Activated CD4-positive, CD25-positive, alpha-beta regulatory T cell treated with anti-CD3 and anti-CD28 coated beads, Interleukin-2, amount 50 U/mL, for 24 hours (primary cell): ENCODE results near the gene PRAC2.

Experiments used
- ATAC-seq, 2 donors: fragments of 150-1000 bp; cut with Tn5 transposase; one replicate each; pipeline ENCODE4 v1.10.0; 2021; ENCODE audit warnings: mild to moderate bottlenecking in 1 of 2, moderate library complexity in 1 of 2

The PRAC2 gene

DNA sequence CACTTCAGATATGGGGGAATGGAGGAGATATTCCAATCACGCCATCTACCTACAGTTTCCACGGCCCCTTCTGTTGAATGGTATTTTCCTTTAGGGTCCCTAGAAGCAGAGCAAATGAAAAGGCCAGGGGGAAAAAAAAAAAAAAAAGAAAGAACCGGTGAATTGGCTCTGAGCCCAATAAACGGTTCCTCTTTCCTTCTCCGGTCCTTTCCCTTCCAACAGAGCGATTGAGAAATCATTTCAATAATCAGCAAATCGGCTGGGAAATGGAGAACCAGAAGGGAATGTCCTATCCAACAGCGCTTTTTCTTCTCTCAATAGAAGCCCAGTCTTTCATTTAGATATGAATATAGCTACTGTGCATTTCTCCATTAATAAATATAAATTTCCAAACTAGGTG is 32.4 kb downstream of the PRAC2 start:
- ATAC-seq = no peak

DNA sequence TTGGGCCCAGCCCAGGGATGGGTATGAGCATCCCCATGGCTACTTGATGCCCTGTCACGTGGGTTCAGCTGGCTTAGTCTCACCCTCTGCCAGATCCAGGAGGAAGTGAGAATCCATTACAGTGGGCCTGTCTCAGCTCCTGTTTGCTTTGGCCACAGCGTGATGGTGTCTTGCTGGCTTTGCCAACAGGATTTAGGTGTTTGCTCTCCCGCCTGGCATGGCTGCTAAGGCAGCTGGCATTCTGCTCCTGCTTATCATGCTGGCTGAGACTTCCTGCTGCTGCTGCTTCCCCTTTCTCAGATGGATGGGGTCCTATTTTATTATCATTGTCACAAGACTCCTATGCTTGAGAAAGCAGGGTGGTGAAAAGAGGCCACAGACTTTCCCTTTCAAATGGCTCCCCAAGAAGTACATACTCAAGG is 33.9 kb downstream of the PRAC2 start:
- ATAC-seq = no peak

DNA sequence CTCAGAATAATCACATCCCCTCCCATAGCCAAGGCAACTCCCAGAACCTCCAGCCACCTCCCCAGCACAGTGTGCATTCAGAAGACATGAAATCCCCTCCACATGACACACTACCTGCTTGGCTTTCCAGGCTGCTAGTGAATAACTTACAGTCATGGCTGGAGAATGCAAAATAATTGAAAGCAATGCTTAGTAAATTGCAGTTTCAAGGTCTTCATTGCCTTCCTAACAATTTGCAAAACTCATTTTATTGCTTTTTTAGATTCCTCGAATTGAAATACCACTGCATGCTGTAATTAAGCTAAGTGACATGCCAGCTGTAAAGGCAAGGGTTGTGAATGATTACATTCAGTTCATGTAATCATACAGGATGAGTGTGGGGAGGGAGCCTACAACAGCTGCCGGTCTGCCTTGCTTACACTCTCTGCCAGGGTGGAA is 34.6 kb downstream of the PRAC2 start:
- no peak for ATAC-seq

DNA sequence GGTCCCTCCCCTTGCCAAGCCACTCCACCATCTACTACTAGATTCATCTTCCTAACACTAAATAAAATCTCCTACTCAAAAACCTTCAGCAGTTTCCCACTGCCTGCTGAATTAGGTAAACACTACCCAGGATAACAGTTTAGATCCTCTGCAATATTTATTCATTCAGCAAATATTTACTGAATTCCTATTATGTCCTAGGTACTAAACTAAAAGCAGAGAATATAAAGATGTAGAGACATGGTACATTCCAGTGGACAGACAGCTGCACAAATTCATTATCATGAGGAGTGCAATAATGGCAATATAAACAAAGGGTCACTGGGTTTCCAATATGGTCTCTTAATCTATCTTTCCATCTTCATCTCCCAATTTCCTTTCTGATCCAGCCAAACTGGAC is 36.3 kb downstream of the PRAC2 start:
- ATAC-seq = no peak

DNA sequence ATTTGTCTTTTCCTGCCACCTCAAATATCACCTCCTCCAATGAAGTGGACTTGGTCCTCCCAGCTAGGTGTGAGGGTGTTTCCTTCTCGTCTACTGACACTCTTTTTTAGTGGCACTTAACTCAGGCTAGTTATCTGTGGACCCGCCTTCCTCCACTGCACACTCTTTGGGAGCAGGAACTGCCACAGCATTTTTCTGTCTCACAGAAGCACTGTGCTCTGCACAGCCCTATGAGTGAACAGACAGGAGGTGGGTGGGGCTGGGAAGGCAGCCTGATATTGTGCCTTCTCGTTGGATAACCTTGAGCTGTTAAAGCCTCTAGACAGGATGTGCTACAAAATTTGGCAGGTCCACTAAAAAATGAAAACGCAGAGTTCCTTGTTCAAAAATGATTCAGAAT is 37.4 kb downstream of the PRAC2 start:
- no peak for ATAC-seq

DNA sequence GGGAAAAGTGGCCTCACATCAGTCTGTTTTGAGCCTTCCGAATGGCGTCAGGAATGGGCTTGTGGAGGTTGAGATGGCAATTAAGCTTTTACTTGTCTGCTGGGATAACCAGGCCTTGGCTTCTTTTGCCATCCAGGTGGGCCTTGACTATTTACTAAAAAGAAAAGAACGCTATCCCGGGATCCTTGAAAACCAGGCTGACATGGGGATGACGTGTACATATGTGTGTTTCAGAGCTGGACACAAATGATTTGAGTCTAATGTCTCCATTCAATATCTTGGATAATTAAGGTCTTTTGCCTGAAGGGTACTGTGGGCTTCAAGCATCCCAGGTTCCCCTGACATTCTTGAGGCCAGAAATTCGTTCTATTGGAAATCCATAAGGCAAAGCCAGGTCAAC is 38.1 kb downstream of the PRAC2 start:
- ATAC-seq = no peak

DNA sequence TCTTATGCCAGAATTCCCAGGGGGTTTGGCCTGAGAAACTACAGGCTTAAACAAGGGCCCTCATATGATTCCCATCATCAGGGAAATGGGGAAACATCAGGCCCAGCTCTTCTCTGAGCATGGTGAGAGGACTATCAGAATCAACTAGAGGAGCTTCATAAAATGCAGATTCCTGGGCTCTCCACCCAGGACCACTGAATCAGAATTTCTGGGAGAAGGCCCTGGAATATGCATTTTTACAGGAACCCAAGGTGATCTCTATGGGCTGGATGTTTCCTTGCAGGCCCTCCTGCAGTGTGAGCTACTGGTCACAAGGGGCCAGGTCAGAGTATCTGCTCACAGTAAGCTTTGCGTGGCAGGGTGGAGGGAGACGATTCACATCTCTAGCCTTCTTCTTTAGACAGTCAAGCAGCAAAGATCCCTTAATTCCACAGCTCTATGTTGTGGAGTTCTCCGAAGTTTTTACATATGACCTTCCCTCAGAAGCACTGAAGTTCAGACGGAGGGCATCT is 44.3 kb downstream of the PRAC2 start:
- no peak for ATAC-seq

DNA sequence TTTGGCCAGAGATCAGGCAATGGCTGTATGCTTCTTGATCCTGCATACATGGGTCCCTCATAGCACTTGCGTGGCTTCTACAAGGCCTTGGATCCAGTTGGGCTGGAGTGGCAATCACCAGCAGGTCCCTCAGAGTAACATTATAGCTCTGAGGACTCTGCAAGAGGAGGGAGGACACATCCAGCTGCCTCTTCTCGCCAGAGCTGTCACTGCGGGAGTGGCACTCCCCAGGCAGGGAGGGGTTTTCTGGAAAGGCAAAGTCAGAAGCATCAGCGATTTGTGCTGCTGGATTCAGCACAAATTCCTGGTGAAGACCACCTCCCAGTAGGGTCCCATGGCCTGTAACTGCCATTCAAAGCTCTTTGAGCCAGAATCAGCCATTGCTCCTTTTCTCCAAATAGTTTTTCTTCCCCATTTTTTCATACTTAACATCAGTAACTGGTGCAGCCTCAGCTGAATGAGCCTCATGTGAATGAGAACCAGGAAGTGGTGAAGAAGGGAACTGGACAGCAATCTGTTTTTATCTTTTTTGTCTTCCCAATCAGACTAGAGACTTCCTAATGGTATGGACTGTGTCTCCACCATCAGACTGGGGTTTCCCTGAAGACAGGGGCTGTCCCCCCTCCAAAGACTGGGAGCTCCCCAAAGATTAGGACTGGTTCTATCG is 46.2 kb downstream of the PRAC2 start:
- no peak for ATAC-seq

DNA sequence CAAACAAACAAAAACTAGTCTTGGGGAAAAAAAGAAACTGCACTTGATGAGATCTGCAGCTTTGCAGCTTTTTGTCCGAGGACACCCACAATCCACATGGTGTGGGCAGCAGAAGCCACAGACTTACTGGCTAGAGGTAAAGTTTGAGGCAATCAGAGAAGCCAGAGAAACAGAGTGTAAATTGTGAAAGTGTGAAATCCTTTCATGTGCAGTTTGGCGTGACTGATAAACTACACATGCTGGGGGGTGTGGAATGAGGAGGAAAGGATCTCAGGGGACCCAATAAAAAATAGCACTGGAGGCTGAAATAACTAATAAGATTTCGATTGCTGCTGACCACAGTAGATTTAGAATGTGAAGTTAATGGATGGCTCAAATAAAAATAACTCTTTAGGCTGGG is 48.0 kb downstream of the PRAC2 start:
- ATAC-seq = no peak

DNA sequence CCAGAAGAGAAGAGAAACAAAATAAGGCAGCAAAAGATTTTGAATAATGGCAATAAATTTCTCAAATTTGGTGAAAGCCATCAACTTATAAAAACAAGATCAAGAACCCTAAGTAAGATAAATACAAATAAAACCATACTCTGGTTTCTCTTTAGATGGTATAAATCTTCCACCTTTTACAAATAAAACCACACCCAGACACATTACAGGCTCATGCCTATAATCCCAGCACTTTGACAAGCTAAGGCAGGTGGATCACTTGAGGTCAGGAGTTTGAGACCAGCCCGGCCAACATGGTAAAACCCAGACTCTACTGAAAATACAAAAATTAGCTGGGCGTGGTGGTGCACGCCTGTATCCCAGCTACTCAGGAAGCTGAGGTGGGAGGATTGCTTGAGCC is 50.3 kb downstream of the PRAC2 start:
- ATAC-seq = no peak
